Activated CD8-positive, alpha-beta memory T cell treated with anti-CD3 and anti-CD28 coated beads for 36 hours (primary cell): Measurements from ENCODE around the gene TRRAP. TPM values are rescaled to one million over a fixed set of nuclear protein-coding genes. Genes with fewer than 3 reads are reported as not detected.

Experiments
- CTCF ChIA-PET: fragments of 350-600 bp; sonication (Branson Sonifier 250); formaldehyde crosslinking; loops from one replicate; lab custom pipeline; 2021; ENCODE audit warnings: antibody characterized with exemption; lab: Charles Lee
- POLR2A ChIA-PET: fragments of 350-600 bp; sonication (Branson Sonifier 250); formaldehyde crosslinking; loops from one replicate; lab custom pipeline; 2021; ENCODE audit warnings: antibody characterized with exemption; lab: Charles Lee
- total RNA-seq, 2 experiments: library from RNA; stranded (reverse); gene quantifications; one replicate each; pipeline ENCODE4 v1.2.3, GENCODE V29; 2021

The TRRAP gene
- total RNA-seq, 2 experiments from 2014 or later: 47.8 to 49.0 TPM

DNA sequence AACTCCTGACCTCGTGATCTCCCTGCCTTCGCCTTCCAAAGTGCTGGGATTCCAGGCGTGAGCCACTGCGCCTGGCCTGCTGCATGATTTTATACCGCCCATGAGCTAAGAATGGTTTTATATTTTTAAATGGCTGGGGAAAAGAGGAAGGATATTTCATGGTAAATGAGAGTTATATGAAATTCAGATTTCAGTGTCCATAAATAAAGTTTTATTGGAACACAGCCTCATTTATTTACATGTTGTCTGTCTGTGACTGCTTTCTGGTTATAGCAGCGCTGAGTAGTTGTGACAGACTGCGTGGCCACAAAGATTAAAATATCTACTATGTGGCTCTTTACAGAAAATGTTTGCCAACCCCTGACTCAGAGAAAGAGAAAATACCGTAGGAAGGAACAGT, 2.2 kb downstream of the TRRAP start:
- POLR2A ChIA-PET: no interaction called here
- CTCF ChIA-PET: interaction anchor here (1.2 to 1.7 kb wide), 2 partner anchors 9 to 50 kb away, joined by 4 to 7 read pairs; no protein-coding TSS in a partner anchor

DNA sequence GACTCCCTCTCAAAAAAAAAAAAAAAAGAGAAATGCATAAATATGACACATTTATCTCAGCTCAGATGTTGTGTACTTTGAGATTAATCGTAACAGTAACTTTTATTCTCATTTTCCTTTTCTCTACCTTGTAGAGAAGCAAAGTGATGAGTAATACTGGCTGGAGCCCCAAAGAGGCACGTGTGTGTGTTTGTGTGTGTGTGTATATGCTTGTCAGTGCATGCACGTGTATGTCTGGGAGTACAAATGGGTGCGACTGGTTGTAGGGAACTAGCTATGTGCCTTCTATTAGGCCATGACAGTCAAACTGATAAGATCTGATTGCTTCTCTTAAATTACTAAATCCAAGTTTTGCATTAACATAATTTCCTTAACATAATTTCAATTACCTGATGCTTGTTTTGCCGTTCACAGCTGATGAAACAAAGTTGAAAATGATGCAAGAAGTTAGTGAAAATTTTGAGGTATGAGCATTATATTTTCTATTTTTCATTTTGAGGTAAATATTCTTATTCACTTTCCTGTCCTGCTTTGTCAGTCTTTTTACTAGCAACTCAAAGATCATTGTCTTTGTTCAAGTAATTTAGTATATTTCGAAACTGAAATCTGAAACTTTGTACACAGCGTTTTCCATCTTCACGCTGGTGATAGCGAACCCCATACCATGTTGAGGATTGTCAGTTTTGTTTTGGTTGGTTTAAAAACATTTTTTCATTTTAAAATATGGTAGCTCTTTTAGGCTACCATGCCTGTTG, 3.4 kb downstream of the TRRAP start:
- POLR2A ChIA-PET: interaction anchor here (0.6 kb wide), 1 partner anchor 527 kb away, joined by 3 read pairs; the partner anchor contains the start of genes BUD31 and PDAP1

DNA sequence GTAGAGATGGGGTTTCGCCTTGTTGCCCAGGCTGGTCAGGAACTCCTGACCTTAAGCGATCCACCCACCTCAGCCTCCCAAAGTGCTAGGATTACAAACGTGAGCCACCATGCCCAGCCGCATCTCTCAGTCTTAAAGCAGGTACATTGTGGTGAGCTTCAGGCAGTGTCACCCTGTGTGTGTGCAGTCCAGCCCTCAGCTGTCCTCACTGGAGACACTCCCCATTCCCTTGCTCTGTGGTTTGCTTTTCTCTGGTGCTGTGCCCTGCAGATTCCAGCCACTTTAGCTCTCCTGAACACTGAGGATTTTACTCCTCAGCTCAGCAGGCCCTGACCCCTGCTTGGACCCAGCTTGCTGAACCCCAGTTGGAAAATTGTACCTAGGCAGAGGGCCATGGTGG, 6.1 kb downstream of the TRRAP start:
- CTCF ChIA-PET: no interaction called here
- POLR2A ChIA-PET: no interaction called here

More for the DNA sequence above, 3.4 kb downstream of the TRRAP start:
- CTCF ChIA-PET: no interaction called here

DNA sequence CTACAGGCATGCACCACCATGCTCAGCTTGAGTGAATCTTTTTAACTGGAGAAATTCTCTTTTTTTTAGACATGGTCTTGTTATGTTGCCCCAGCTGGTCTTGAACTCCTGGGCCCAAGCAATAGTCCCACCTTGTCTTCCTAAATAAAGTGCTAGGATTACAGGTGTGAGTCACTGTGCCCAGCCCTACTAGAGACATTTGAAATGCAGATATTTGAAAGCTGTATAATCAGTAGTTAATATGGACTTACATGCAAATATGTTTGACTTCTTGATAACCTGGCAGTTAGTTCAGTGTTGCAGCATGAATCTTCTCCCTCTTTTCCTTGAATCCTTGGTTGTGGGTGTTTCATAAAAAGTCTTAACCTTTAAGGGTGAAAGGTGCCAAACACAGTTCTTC, 8.7 kb downstream of the TRRAP start:
- ChIA-PET POLR2A (no interaction called here), CTCF (no interaction called here)

DNA sequence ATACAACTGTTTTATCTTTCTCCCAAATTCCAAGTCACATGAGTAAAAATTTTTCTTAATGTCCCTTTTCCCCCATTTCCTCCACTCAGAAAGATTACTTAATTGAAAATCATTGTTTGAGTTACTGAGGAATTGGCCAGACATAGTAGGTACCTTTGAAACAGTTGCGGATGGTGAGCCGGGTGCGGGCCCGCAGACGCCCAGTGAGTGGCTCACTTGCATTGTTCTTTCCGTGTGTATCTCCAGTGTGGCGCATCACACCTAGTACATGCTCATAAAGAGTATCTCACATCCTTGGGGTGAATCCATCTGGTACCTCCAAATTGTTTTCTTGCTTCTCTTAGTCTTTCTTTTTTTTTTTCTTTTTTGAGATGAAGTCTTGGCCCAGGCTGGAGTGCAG, 14.3 kb downstream of the TRRAP start:
- ChIA-PET CTCF (no interaction called here), POLR2A (no interaction called here)

DNA sequence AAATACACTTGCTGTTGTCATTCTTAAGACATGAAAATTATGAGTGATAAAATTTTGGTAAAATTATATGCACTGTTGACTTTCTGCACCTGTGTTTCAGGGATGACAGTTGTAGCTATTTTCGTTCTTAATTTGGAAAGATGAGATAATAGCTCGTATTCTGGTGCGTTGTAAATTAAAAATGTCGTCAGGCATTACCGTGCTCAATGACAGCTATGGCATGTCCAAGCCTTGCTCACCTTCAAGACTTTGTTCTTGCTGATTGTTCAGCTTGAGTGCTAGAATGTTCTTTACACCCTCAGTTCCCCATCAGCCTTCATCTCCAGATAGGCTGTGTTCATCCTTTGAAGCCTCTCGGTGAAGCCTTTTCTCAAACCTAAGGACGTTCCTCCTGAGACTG, 21.5 kb downstream of the TRRAP start:
- POLR2A ChIA-PET: interaction anchor here (0.6 kb wide), 1 partner anchor 60 kb away, joined by 4 read pairs; no protein-coding TSS in a partner anchor
- CTCF ChIA-PET: no interaction called here

DNA sequence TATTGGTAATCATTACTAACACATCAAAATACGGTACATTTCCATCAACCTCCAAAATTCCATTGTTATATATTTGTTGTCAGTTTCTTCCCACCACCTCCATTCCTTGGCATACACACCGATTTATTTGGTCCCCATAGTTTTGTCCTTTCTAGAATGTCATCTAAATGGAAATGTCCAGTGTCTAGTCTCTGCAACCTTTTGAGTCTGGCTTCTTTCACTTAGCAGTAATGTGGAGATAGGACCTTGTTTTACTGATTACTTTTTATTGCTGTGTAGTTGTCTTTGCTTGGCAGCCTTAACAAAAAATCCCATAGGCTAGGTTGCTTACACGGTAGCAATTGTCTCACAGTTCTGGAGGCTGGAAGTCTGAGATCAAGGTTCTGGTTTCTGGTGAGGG, 22.5 kb downstream of the TRRAP start:
- POLR2A ChIA-PET: no interaction called here
- CTCF ChIA-PET: no interaction called here

DNA sequence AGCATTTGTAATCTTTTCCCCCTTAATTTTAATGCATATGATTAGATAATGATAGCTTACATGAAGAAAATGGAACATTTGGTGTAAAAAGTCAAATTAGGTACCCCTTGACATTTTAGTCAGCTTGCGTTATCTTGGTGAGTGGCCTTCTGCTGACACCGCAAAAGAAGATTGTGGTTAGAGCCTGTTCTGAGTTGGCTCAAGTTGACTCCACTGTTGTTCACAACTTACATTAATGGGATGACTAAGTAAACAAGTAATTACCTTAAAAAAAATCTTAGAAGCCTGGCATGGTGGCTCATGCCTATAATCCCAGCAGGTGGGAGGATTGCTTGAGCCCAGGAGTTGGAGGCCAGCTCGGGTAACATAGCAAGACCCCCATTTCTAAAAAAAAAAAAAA, 24.2 kb downstream of the TRRAP start:
- CTCF ChIA-PET: no interaction called here
- POLR2A ChIA-PET: interaction anchor here (0.6 kb wide), 1 partner anchor 119 kb away, joined by 3 read pairs; no protein-coding TSS in a partner anchor

DNA sequence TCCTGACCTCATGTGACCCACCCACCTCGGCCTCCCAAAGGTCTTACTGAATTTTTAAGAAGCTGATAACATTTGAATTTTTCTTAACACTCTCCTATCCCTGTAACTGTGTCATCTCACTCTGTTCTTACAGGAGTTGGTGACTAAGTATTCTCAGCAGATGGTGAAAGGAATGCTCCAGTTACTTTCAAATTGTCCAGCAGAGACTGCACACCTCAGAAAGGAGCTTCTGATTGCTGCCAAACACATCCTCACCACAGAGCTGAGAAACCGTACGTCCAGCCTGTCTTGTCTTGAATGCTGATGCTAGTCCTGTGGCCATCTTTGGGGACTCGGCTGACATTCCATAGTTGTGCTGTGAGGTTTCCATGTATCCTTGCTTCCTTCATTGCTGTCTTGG, 24.9 kb downstream of the TRRAP start:
- ChIA-PET POLR2A (interaction anchor here (0.6 kb wide), 1 partner anchor 573 kb away, joined by 3 read pairs; no protein-coding TSS in a partner anchor), CTCF (no interaction called here)

DNA sequence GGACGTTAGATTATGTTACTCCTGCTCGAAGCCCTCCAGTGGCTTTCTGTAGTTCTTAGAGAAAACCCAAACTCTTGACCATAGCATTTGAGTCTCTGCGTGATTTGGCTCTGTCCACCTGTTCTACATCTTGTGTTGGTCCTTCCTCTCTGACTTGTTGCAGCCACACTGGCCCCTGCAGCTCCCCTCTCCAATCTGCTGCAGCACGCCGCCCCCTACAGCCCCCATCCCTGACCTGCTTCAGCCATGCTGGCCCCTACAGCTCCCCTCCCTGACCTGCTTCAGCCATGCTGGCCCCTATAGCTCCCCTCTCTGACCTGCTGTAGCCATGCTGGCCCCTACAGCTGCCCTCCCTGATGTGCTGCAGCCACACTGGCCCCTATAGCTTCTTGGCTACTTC, 29.2 kb downstream of the TRRAP start:
- CTCF ChIA-PET: no interaction called here
- POLR2A ChIA-PET: no interaction called here

DNA sequence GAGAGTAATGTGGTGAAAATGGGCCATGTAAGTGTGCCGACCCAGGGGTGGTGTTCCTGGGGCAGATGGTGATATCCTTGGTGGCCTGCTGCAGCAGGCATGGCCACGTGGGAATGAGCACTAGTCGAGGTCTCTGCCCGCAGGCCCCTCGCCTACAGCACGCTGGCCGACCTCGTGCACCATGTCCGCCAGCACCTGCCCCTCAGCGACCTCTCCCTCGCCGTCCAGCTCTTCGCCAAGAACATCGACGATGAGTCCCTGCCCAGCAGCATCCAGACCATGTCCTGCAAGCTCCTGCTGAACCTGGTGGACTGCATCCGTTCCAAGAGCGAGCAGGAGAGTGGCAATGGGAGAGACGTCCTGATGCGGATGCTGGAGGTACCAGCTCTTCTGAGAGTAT, 30.3 kb downstream of the TRRAP start:
- CTCF ChIA-PET: no interaction called here

DNA sequence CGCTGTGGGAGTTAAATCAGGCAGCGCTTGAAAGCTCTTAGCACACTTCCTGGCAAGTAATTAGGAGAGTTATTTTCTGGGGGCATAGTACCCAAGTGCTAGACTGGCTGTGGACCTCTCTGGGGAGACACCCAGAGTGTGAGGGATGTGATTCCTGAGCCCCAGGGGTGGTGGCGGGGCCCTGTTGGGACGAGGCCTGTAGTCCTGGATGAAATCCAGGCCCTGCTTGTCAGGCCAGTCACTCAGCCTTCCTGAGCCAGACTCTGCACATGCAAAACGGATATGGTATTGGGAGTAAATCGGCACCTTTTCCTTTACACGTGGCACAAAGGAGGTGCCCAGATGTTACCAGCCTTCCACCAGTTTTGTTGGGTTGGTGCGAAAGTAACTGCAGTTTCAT, 31.2 kb downstream of the TRRAP start:
- POLR2A ChIA-PET: no interaction called here

More for the DNA sequence above, 30.3 kb downstream of the TRRAP start:
- POLR2A ChIA-PET: no interaction called here

DNA sequence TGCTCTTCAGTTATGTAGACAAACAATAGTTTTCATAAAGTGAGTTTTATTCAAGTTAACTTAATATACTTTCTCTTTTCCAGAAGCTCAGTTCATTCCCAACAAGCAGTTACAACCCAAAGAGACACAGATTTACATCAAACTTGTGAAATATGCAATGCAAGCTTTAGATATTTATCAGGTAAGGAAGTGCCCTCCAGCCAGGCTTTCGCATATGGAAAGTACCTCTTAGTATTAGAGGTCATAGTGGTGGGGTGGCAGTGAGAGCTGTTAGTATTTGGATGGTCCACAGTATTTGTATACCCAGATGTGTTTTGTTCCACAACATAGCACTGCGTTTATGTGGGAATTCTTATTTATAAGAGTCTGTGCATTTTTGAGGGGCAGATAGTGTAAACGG, 32.1 kb downstream of the TRRAP start:
- CTCF ChIA-PET: no interaction called here

More for the DNA sequence above, 31.2 kb downstream of the TRRAP start:
- CTCF ChIA-PET: no interaction called here

DNA sequence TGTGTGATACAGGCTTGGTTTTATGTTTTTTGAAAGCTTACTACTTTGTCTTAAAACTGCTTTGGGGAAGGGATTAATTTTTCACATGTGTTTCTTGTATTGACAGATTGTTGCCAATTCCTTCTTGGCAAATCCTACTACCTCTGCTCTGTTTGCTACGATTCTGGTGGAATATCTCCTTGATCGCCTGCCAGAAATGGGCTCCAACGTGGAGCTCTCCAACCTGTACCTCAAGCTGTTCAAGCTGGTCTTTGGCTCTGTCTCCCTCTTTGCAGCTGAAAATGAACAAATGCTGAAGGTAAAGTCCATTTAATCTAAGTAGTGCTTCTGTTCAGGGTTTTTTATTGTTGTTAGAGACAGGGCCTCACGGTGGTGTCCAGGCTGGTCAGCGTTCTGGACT, 33.6 kb downstream of the TRRAP start:
- ChIA-PET CTCF (interaction anchor here (0.7 kb wide), 1 partner anchor 12 kb away, joined by 3 read pairs; no protein-coding TSS in a partner anchor), POLR2A (no interaction called here)

More for the DNA sequence above, 32.1 kb downstream of the TRRAP start:
- POLR2A ChIA-PET: interaction anchor here (0.7 kb wide), 1 partner anchor 41 kb away, joined by 6 read pairs; no protein-coding TSS in a partner anchor

DNA sequence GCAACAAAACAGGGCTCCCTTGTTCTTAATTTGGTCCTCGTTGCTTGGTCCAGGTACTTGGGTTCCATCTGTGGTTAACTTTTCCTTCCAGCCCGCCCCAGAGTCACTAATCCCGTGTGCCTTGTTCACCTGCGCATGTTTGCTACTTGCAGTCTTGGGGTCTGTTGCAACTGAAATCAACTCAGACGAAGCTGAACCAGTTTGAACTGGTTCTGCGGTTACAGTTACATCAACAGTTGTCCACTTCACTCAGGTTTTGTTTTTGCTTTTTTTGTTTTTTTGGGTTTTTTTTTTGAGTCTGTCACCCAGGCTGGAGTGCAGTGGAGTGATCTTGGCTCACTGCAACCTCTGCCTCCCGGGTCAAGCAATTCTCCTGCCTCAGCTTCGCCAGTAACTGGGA, 34.7 kb downstream of the TRRAP start:
- POLR2A ChIA-PET: no interaction called here
- CTCF ChIA-PET: no interaction called here

DNA sequence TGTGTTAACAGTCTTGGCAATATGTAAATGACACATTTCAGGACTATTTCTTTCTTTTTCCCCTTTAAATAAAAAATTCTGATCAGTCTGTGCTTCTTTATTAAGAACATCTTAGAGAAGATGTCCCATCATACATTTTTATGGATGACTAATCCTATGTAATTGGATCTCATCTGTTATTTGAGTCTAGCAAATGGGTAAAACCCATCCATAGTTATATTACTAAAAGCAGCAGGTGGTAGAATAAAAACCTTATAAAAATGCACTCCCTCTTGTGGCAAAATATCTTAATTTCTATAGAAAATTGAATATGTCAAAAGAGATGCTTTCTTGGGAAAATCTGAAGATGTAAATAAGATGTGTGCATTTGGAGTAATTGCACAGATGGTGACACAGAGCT, 35.3 kb downstream of the TRRAP start:
- ChIA-PET CTCF (no interaction called here), POLR2A (no interaction called here)

DNA sequence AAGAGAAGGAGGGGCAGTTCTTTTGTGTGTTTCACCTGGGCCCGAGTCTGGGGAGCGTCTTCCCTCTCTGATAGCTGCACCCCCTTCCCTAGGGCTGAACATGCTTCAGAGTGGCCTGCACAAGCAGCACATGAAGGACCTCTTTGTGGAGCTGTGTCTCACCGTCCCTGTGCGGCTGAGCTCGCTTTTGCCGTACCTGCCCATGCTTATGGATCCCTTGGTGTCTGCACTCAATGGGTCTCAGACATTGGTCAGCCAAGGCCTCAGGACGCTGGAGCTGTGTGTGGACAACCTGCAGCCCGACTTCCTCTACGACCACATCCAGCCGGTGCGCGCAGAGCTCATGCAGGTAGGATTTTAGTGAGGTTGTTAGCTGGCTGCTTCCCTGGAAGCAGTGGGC, 39.0 kb downstream of the TRRAP start:
- ChIA-PET POLR2A (no interaction called here), CTCF (no interaction called here)

DNA sequence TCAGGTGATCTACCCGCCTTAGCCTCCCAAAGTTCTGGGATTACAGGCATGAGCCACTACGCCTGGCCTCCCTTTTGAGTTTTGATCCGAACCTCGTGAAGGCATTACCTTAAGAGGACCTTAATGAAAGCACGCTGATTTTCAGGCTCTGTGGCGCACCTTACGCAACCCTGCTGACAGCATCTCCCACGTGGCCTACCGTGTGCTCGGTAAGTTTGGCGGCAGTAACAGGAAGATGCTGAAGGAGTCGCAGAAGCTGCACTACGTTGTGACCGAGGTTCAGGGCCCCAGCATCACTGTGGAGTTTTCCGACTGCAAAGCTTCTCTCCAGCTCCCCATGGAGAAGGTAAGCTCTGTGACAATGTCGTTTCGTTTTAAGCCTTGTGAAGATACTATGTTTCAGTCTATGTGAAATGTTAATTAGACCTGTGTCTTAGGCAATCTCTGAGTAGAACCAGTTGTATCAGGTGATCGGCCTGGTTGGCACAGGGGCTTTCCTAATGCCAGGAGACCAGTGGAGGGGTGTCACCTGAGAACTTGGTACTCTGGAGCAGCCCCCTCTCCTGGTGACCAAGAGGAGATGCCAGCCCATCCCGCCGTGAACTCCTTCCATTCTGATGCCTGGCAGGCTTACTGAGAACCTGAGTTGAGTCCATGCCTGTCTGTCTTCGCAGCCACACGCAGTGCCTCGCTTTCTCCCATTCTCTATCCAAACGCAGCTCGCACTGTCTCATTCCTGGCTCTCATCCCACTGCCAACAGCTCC, 43.5 kb downstream of the TRRAP start:
- POLR2A ChIA-PET: no interaction called here
- CTCF ChIA-PET: no interaction called here

DNA sequence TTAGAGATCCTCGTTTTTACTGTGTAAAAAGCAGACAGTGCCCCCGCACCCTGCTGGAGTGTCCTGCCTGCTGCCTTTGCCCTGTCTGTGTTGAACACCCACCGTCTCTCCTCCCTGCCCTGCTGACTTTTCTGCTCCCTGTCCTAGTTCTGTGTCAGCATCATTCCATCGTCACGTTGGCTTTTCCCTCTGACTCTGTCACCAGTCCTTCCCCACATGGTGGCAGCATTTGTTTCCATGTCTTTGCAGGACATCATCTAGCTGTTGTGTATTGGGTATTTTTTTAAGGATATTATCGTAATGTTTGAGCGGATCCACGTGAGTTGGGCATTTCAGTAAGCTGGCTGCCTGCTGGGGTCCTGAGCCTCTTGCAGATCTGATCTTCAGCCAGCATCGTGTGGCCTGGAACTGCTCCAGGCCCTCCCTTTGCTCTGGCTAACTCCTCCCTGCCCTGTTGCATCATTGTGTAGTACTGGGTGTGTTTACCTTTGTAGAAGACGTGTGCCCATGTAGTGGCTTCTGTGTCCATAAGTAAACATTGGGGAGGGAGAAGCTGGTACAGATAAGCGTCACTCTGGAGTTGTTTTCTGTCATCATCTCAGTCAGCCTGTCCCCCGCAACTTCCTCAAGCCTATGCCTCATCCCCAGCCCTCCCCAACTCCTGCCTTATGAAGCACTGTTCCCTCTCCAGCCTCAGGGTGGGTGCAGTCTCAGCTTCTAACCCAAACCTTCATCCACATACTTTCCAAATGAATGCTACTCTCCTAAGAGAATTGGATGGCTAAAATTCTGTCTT, 44.3 kb downstream of the TRRAP start:
- CTCF ChIA-PET: no interaction called here

DNA sequence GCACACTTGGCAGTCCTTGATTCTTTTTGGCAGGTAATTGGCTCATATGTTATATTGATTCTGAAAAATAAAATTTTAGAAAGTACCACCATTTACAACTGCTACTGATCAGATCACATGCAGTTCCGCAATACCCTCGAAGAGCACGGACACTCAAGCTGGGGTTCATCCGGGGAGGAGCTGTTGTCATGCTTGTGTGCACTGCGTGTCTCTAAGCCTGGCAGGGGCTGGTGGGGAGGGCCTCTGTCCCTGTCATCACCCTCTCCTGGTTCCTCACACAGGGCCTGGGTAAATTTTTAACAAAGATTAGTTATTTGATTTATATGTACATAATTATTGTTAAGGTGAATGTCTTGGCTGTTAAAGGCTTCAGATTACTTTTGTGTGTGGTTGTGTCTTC, 45.2 kb downstream of the TRRAP start:
- POLR2A ChIA-PET: no interaction called here
- CTCF ChIA-PET: no interaction called here

More for the DNA sequence above, 44.3 kb downstream of the TRRAP start:
- POLR2A ChIA-PET: no interaction called here
